Measurements from ENCODE around the gene SLIT1.

Gene SLIT1

GRCh38 chr10:97065128-97065527 is 120.6 kb downstream of the SLIT1 start:
- TF ChIP-seq, protein P1, sequence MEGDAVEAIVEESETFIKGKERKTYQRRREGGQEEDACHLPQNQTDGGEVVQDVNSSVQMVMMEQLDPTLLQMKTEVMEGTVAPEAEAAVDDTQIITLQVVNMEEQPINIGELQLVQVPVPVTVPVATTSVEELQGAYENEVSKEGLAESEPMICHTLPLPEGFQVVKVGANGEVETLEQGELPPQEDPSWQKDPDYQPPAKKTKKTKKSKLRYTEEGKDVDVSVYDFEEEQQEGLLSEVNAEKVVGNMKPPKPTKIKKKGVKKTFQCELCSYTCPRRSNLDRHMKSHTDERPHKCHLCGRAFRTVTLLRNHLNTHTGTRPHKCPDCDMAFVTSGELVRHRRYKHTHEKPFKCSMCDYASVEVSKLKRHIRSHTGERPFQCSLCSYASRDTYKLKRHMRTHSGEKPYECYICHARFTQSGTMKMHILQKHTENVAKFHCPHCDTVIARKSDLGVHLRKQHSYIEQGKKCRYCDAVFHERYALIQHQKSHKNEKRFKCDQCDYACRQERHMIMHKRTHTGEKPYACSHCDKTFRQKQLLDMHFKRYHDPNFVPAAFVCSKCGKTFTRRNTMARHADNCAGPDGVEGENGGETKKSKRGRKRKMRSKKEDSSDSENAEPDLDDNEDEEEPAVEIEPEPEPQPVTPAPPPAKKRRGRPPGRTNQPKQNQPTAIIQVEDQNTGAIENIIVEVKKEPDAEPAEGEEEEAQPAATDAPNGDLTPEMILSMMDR (IDR thresholded peaks at IDR 0.05; ENCODE audit: insufficient read depth, low read depth, low read length, missing control alignments), result no peak
- no peak for DNase-seq (ENCODE audit: low read depth)
- H3K4me3 ChIP-seq (ENCODE audit: low read depth, low read length), result no peak overlapping the region

DNA sequence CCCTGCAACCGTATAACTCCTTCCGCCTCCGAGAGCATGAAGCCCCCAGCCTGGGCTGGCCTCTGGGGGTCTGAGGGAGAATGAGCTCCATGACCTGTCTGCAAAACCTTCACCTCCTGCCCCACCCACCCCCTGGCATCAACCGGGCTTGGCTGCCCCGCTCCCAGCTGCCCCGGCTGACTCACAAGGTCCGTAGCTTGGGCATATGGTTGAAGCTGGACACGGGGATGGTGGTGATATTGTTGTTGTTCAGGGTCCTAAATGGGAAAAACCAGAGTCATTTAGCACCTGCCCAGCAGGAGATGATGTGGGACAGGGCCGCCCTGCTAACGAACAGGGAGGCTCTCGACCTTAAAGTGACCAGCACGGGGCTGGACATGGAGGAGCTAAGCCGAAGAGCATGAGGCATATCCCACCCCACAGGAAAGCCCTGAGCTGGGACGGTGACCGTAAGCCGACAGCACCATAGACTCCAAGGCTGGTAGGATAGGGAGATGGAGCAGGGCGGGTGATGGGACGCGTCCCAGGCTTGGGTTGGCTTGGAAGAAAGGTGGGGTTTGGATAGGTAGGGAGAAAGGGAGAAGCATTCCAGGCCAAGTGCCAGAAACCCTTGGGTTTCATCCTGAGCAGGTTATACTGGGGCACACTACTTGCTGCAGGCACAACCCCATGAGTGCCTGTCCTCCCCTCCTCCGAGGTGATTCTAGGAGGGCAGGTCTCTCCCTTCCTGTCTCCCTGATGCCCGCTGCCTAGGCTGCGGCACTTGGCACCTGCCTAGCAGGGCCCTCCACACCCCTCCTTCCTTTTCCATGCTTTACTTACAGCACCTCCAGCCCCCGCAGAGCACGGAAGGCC is 121.5 kb downstream of the SLIT1 start:
- TF ChIP-seq, protein P1 (IDR thresholded peaks at IDR 0.05; ENCODE audit: insufficient read depth, low read depth, low read length, missing control alignments), result no peak
- H3K4me3 ChIP-seq (ENCODE audit: low read depth, low read length), result no peak overlapping the region
- no peak for DNase-seq (ENCODE audit: low read depth)

GRCh38 chr10:97063271-97063982 is 122.3 kb downstream of the SLIT1 start:
- TF ChIP-seq, protein P1 (IDR thresholded peaks at IDR 0.05; ENCODE audit: insufficient read depth, low read depth, low read length, missing control alignments), result no peak
- H3K4me3 ChIP-seq (ENCODE audit: low read depth, low read length), result no peak overlapping the region
- no peak for DNase-seq (ENCODE audit: low read depth)

DNA sequence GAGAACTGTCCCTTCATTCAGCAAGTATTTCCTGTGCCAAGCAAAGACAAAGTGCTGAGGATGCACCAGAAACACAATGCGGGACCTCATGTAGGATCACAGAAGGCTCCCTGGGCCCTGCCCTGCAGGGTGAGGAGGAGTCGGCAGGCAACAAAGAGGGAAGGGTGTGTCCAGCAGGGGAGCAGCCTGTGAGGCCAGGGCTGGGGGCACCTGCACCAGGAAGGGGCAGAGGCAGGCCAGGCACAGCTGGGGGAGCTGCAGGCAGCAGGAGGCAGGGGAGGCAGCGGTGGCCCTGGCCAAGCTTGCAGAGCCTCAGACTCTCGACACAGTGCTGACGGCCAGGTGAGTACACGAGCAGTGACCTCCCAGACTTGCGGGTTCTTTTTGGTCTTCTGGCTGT is 123.3 kb downstream of the SLIT1 start:
- TF ChIP-seq, protein P1 (IDR thresholded peaks at IDR 0.05; ENCODE audit: insufficient read depth, low read depth, low read length, missing control alignments), result no peak
- no peak for DNase-seq (ENCODE audit: low read depth)
- no peak overlapping the region for H3K4me3 ChIP-seq (ENCODE audit: low read depth, low read length)

DNA sequence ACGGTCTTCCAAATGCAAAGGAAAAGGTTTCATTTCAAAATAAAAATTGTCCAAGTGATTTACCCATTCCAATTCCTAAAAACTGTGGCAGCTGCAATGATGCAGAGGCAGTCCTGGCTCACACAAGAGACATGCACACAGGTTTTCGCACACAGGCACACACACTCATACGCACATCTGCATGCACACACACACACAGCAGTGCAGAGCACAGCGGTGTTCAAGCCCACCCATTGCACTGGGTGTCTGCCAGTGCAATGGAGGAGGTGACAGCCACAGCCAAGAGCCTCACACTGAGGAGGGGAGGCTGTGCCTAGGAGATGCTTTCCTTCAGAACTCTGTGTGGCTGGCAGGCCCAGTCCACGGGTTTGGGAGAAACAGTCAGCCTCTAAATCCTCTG is 123.7 kb downstream of the SLIT1 start:
- TF ChIP-seq, protein P1 (IDR thresholded peaks at IDR 0.05; ENCODE audit: insufficient read depth, low read depth, low read length, missing control alignments), result no peak
- DNase-seq (ENCODE audit: low read depth), result no peak
- H3K4me3 ChIP-seq (ENCODE audit: low read depth, low read length), result no peak overlapping the region

DNA sequence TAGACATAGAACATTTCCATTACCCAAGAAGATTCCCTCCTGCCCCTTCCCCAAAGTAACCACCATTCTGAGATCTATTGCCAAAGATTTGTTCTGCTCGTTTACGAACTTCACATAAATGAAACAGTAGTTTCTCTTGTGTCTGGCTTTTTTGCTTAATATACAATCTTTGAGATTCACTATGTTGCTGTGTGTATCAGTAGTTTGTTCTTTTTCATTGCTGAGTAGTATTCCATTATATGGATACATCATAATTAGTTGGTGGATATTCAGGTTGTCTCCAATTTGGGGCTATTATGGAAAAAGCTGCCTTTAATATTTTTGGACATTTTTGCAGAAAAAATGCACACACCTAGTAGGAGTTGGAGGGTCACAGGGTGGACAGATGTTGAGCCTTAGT is 124.3 kb downstream of the SLIT1 start:
- TF ChIP-seq, protein P1 (IDR thresholded peaks at IDR 0.05; ENCODE audit: insufficient read depth, low read depth, low read length, missing control alignments), result no peak
- DNase-seq (ENCODE audit: low read depth), result no peak
- H3K4me3 ChIP-seq (ENCODE audit: low read depth, low read length), result no peak overlapping the region

Measured in GM12865 (cell line).